GM10266 (cell line): ENCODE data around the gene LRRC70.

Source experiments
- DNase-seq: peaks from one replicate; pipeline ENCODE4 v3.0.0; 2012; ENCODE audit errors: extremely low spot score
- CTCF ChIP-seq: IDR thresholded peaks from 2 replicates; pipeline ENCODE4 v1.5.1; 2012; ENCODE audit warnings: mild to moderate bottlenecking, low read depth; ENCODE audit not compliant: control insufficient read depth, insufficient read depth; ENCODE audit errors: missing control alignments

LRRC70 gene

GRCh38 chr5:62603934-62604333 lies 25.3 kb downstream of the LRRC70 start:
- no peak for TF ChIP-seq CTCF
- no peak for DNase-seq

DNA sequence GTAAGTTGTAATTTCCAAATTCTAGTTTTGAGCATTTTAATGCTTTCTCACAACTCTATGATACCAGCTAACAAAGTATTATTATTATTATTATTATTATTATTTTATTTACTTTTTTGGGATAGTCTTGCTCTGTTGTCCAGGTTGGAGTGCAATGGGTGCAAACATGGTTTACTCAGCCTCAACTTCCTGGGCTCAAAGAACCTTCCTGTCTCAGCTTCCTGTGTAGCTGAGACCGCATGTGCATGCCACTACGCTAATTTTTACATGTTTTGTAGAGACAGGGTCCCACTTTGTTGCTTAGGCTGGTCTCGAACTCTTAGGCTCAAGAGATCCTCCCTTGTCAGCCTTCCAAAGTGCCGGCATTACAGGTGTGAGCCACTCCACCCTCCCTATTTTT lies 27.0 kb downstream of the LRRC70 start:
- DNase-seq = no peak
- no peak for TF ChIP-seq CTCF

DNA sequence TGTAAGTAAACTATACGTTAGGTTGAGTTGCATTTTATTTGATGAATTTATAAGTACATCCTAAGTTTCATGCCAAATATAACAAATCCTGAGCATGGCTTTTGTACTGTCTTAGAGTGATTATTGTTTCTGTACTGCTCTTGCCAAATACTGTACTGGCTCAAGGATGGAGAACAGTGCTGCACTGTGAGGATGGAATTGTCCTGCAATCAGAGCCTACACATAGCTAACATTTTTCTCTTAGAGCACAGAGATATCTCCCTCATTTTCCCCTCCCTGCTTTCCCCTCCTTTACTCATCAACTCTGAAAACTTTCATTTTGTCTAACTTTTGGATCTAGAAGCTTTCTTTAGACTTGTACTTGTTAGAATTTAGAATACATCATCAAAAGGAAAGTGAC lies 28.3 kb downstream of the LRRC70 start:
- no peak for DNase-seq
- TF ChIP-seq CTCF = no peak

DNA sequence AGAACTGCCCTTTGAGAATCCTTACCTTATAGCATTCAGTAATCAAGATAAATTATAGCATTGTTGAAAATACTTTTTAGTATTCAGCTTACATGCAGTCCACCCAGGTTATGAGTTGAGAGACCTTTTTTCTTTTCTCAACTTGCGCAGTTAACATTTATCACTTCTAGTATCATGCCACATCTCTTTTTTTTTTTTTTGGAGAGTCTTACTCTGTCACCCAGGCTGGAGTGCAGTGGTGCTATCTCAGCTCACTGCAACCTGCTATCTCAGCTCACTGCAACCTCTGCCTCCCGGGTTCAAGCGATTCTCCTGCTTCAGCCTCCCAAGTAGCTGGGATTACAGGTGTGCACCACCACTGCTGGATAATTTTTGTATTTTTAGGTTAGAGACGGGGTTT lies 29.0 kb downstream of the LRRC70 start:
- TF ChIP-seq CTCF = no peak
- no peak for DNase-seq

GRCh38 chr5:62608529-62609511 lies 30.2 kb downstream of the LRRC70 start:
- DNase-seq = no peak
- TF ChIP-seq CTCF = no peak

DNA sequence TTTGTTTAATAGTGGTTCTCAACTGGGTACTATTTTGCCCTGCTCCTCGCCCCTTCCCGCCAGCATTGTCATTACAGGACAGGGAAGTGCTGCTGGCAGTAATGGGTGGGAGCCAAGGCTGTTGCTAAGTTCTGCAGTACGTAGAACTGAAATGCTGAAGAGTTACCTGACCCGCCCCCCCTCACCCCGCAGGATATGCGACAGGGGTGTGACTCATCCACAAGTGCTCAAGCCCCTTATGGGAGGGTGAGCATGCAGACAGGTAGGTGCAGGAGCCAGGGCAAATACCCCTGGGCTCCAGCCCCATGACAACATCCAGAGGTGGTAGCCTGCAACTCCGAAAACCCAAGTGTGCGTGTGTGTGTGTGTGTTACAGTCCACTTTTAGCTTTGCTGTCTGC lies 35.7 kb downstream of the LRRC70 start:
- no peak for TF ChIP-seq CTCF
- DNase-seq = no peak

GRCh38 chr5:62616615-62617277 lies 38.1 kb downstream of the LRRC70 start:
- TF ChIP-seq CTCF = no peak
- DNase-seq = no peak
